Activated gamma-delta T cell treated with anti-CD3 and anti-CD28 coated beads, Interleukin-2, amount 50 U/mL, for 16 hours (primary cell): ENCODE measurements around the gene KCNA10.
A peak's percentile ranks its signal among the peaks of the same experiment; 100 is the strongest.

Experiments
- DNase-seq: peaks from one replicate; pipeline ENCODE4 v3.0.0-alpha.2; 2020; ENCODE audit warnings: low read depth

Gene KCNA10

GRCh38 chr1:110495926-110496600 lies 22.9 kb downstream of the KCNA10 start:
- DNase-seq, result peak; percentile 66

- no peak for DNase-seq
Observed at GRCh38 chr1:110494522-110495406, 24.2 kb downstream of the KCNA10 start.

GRCh38 chr1:110494036-110494435 lies 24.9 kb downstream of the KCNA10 start:
- DNase-seq, result no peak

- no peak for DNase-seq
Observed at GRCh38 chr1:110493059-110493699, 25.8 kb downstream of the KCNA10 start.

- no peak for DNase-seq
Observed at GRCh38 chr1:110492573-110492972, 26.4 kb downstream of the KCNA10 start.

- no peak for DNase-seq
Observed at GRCh38 chr1:110490791-110491451, 28.1 kb downstream of the KCNA10 start.

- DNase-seq, result no peak
Observed at GRCh38 chr1:110489973-110490542, 28.9 kb downstream of the KCNA10 start.

GRCh38 chr1:110489406-110489805 lies 29.6 kb downstream of the KCNA10 start:
- DNase-seq, result no peak

- DNase-seq, result no peak
Observed at GRCh38 chr1:110488867-110489266, 30.1 kb downstream of the KCNA10 start.

GRCh38 chr1:110488161-110488560 lies 30.8 kb downstream of the KCNA10 start:
- DNase-seq, result no peak

- DNase-seq, result no peak
Observed at GRCh38 chr1:110487726-110488125, 31.2 kb downstream of the KCNA10 start.

GRCh38 chr1:110485725-110486124 lies 33.2 kb downstream of the KCNA10 start:
- no peak for DNase-seq

- no peak for DNase-seq
Observed at GRCh38 chr1:110484801-110485200, 34.2 kb downstream of the KCNA10 start.

GRCh38 chr1:110483308-110483685 lies 35.7 kb downstream of the KCNA10 start:
- DNase-seq, result no peak

GRCh38 chr1:110482662-110483307 lies 36.2 kb downstream of the KCNA10 start:
- DNase-seq, result no peak

- DNase-seq, result no peak
Observed at GRCh38 chr1:110481968-110482623, 36.9 kb downstream of the KCNA10 start.

- DNase-seq, result no peak
Observed at GRCh38 chr1:110480356-110481096, 38.4 kb downstream of the KCNA10 start.

- no peak for DNase-seq
Observed at GRCh38 chr1:110478886-110479285, 40.1 kb downstream of the KCNA10 start.

- no peak for DNase-seq
Observed at GRCh38 chr1:110477967-110478640, 40.9 kb downstream of the KCNA10 start.
